A549 treated with ZK216348 at 1 μM for 4 hours (cell line): ENCODE data around the gene SH3TC1. TPM values are rescaled to one million over a fixed set of nuclear protein-coding genes. Genes with fewer than 3 reads are reported as not detected.

Experiments used
- total RNA-seq: library from RNA; stranded (reverse); fragments of 200-300 nt; extraction: Qiagen RNA extraction; gene quantifications from 5 replicates; pipeline ENCODE4 v1.2.3, GENCODE V29; 2022; ENCODE audit warnings: low read depth

Gene SH3TC1
- total RNA-seq, result 10.7 to 23.0 TPM (median 16.2 TPM) in 5 replicates

DNA sequence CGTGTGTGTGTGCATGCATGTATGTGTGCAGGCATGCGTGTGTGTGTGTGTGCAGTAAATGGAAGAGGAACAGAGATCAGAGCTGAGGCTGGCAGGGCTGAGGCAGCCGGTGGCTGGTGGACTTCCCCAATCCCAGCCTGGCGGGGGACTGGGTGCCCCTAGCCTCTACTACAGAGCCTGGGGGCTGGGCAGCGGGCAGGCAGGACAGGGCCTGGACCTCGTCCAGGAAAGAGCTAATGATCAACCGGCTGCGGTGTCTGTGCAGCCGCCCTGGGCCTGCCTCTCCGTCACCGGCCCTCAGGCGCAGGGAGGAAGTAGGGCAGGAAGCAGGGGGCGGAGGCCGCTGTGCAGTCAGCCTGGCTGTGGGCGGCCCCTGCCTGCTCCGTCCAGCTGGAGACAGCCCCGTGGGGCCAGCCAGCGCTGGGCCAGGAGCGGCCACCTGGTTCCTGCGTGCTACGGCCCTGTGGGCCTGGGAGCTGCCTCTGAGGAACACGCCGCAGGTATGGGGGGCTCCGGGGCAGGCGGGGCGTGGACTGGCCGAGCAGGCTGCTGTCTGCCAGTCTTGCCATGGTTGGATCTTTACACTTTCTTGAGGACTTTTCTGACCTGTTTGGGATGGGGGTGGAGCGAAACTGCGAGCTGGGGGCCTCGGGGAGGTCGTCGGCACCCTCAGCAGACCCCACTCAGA, at the start of gene SH3TC1:
SH3TC1 (plus strand) TSS at position 385 of the 688 bp plus-strand sequence. CDS start 5,905 bp downstream, outside the sequence.

GRCh38 chr4:8158710-8159536, 40.2 kb upstream of the SH3TC1 start, which contains the start of gene ABLIM2:
TSS of gene ABLIM2 (minus strand) at chr4:8158813. CDS start at chr4:8158689, 124 bp downstream.

GRCh38 chr4:8269535-8270417, 70.7 kb downstream of the SH3TC1 start, which contains the start of gene HTRA3:
TSS of gene HTRA3 (plus strand) at chr4:8269754. CDS start at chr4:8269969, 215 bp downstream.

Other genes starting within 250 kb of the SH3TC1 start
- 2.7 to 4.6 TPM (median 3.7 TPM) in 5 replicates for gene ABLIM2, start 40.5 kb upstream of the SH3TC1 start, total RNA-seq
- 12.6 to 21.9 TPM (median 19.9 TPM) in 5 replicates for gene HTRA3, start 70.5 kb downstream of the SH3TC1 start, total RNA-seq
- 7.8 to 11.0 TPM (median 9.7 TPM) in 5 replicates for gene ACOX3, start 241.4 kb downstream of the SH3TC1 start, total RNA-seq
- 4.9 to 7.2 TPM (median 6.1 TPM) in 5 replicates for gene TRMT44, start 241.5 kb downstream of the SH3TC1 start, total RNA-seq